ENCODE data around the gene ZDHHC13. TPM values are rescaled to one million over a fixed set of nuclear protein-coding genes. Genes with fewer than 3 reads are reported as not detected.

The ZDHHC13 gene
- polyA plus RNA-seq, 1 of the 3 experiments (the other 2 are of a cell fraction): 8.2 TPM

GRCh38 chr11:19110295-19110694 lies 6.7 kb upstream of the ZDHHC13 start:
- CTCF ChIA-PET: interaction anchor here (1.3 to 3.2 kb wide), 2 partner anchors 30 to 34 kb away, joined by 3 to 21 read pairs; no protein-coding TSS in a partner anchor
- H3K4me2 ChIP-seq: no peak overlapping the region

More at GRCh38 chr11:19110295-19110694, 6.7 kb upstream of the ZDHHC13 start:
- Histone ChIP-seq H3K4me3 (ENCODE audit: low read depth in 2 of 2, low read length in 1 of 2) (no peak overlapping the region), H2AFZ (ENCODE audit: low read depth) (no peak overlapping the region), H3K27ac (ENCODE audit: low read depth in 2 of 2, low read length in 1 of 2) (no peak overlapping the region), H3K79me2 (ENCODE audit: insufficient read depth) (no peaks in the 10 kb centered on the region), H3F3A (replicated peaks; ENCODE audit: insufficient read depth) (no peaks in the 10 kb centered on the region), H4K20me1 (ENCODE audit: insufficient read depth) (no peaks in the 10 kb centered on the region), H3K9ac (no peak overlapping the region), H3K4me1 (ENCODE audit: control insufficient read depth in 1 of 2, insufficient read depth in 2 of 2, low read depth in 1 of 2, low read length in 1 of 2) (no peaks in the 10 kb centered on the region; a peak in 1 of 4 replicates), H3K9me3 (no peaks in the 10 kb centered on the region), H3K36me3 (replicated peaks in 1 of 2; ENCODE audit: control insufficient read depth in 1 of 2, insufficient read depth in 2 of 2, low read length in 1 of 2) (no peaks in the 10 kb centered on the region), H3K27me3 (ENCODE audit: insufficient read depth) (peaks cover 23% of the 10 kb centered on the region), H3K9me2 (no peaks in the 10 kb centered on the region)
- DNase-seq: no peak
- POLR2A ChIA-PET: no interaction called here
- WGBS (ENCODE audit: low lambda C conversion rate): 70% methylated on average over 3 of the region's 3 CpGs
- TF ChIP-seq TEAD4 (IDR thresholded peaks at IDR 0.05; ENCODE audit: borderline replicate concordance, insufficient read depth) (no peak), EP300 (IDR thresholded peaks at IDR 0.05; ENCODE audit: borderline replicate concordance in 1 of 2, low read depth in 1 of 2, low read length in 1 of 2) (no peak), NFIC (IDR thresholded peaks at IDR 0.05; ENCODE audit: borderline replicate concordance) (no peak), ZBTB33 (IDR thresholded peaks at IDR 0.05; ENCODE audit: borderline replicate concordance, low read depth) (no peak), NRF1 (IDR thresholded peaks at IDR 0.05; ENCODE audit: low read depth, low read length) (no peak), RCOR1 (IDR thresholded peaks at IDR 0.05; ENCODE audit: low read length) (no peak), PBX3 (IDR thresholded peaks at IDR 0.05) (no peak), MEF2A (IDR thresholded peaks at IDR 0.05; ENCODE audit: borderline replicate concordance, low read depth) (no peak), EZH2phosphoT487 (IDR thresholded peaks at IDR 0.05; ENCODE audit: borderline replicate concordance, low read depth) (no peak), GATA2 (CRISPR knock-in tag; IDR thresholded peaks at IDR 0.05) (no peak), USF1 (IDR thresholded peaks at IDR 0.05; ENCODE audit: borderline replicate concordance, low read depth) (no peak), RXRA (IDR thresholded peaks at IDR 0.05; ENCODE audit: borderline replicate concordance, low read depth) (no peak), GABPA (IDR thresholded peaks at IDR 0.05; ENCODE audit: low read depth) (no peak), TCF12 (IDR thresholded peaks at IDR 0.05) (no peak), RFX5 (IDR thresholded peaks at IDR 0.05; ENCODE audit: low read length) (no peak), FOXM1 (IDR thresholded peaks at IDR 0.05; ENCODE audit: low read depth) (no peak), IRF3 (IDR thresholded peaks at IDR 0.05; ENCODE audit: low read depth, low read length) (no peak), RAD21 (IDR thresholded peaks at IDR 0.05; ENCODE audit: low read length) (no peak), MAX (IDR thresholded peaks at IDR 0.05; ENCODE audit: low read depth) (no peak)
